AG09319 (cell line): Measurements from ENCODE around the gene FADS1.

ENCODE experiments used
- DNase-seq: peaks from one replicate; pipeline ENCODE4 v3.0.0-alpha.2; 2010; ENCODE audit warnings: low read depth; ENCODE audit errors: extremely low read depth
- TF ChIP-seq, protein P1 (sequence below): IDR thresholded peaks from 2 replicates; pipeline ENCODE4 v1.5.1; 2011; ENCODE audit warnings: low read depth, mild to moderate bottlenecking, inconsistent platforms, low read length, moderate library complexity

FADS1 gene

DNA sequence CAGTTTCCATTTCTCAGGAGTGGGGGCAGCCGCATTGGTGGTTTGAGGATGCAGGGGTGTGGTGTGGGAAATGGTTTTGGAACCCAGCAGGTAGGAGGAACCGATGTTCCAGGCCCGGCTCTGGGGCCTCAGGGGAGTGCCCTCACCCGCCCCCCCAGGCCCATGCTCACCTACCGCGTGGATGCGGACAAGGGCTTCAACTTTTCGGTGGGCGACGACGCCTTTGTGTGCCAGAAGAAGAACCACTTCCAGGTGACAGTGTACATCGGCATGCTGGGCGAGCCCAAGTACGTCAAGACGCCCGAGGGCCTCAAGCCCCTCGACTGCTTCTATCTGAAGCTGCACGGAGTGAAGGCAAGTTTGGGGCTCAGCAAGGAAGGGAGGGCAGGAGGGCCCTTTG lies 43.0 kb downstream of the FADS1 start:
- DNase-seq = no peak
- TF ChIP-seq, protein P1, sequence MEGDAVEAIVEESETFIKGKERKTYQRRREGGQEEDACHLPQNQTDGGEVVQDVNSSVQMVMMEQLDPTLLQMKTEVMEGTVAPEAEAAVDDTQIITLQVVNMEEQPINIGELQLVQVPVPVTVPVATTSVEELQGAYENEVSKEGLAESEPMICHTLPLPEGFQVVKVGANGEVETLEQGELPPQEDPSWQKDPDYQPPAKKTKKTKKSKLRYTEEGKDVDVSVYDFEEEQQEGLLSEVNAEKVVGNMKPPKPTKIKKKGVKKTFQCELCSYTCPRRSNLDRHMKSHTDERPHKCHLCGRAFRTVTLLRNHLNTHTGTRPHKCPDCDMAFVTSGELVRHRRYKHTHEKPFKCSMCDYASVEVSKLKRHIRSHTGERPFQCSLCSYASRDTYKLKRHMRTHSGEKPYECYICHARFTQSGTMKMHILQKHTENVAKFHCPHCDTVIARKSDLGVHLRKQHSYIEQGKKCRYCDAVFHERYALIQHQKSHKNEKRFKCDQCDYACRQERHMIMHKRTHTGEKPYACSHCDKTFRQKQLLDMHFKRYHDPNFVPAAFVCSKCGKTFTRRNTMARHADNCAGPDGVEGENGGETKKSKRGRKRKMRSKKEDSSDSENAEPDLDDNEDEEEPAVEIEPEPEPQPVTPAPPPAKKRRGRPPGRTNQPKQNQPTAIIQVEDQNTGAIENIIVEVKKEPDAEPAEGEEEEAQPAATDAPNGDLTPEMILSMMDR = no peak

DNA sequence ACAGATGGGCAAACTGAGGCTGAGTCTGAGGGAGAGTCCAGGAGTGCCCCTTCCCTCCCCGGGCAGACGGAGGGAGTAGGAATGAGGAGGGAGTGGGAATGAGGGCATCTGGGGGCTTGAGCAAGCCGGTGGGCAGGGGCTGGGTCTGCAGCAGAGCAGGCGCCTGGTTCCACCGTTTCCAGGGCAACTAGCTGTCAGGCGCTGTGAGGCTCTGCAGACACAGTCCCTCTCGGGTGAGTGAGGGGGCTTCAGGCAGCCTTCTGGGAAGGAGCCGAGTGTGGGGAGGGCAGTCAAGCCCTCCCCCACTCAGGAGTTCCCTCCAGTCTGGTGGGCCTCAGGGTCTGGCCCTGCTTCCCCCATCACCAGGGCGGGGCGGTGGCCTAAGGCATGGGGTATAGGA lies 43.4 kb downstream of the FADS1 start:
- TF ChIP-seq, protein P1 = no peak
- no peak for DNase-seq

DNA sequence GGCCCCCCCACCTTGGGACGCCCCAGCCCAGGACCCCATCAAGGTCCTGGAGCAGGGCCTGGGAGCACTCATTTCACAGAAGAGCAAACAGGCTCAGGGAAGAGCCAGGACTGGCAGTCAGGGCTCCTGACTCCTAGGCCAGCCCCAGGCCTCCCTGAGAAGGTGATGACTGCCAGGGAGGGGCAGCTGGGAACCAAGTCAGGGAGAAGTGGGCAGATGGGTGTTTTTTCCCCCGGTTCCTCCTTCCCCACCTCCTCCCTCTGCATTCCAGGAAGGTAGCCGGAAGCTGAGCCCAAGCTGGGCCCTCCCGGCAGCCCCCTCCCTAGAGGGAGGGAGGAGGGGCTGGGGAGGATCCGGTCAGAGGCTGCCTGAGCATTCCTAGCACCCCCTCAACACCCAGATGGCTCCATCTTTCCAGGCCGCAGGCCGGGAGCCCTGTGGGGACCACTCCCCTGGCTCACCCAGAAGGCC lies 44.8 kb downstream of the FADS1 start:
- TF ChIP-seq, protein P1 = no peak

DNA sequence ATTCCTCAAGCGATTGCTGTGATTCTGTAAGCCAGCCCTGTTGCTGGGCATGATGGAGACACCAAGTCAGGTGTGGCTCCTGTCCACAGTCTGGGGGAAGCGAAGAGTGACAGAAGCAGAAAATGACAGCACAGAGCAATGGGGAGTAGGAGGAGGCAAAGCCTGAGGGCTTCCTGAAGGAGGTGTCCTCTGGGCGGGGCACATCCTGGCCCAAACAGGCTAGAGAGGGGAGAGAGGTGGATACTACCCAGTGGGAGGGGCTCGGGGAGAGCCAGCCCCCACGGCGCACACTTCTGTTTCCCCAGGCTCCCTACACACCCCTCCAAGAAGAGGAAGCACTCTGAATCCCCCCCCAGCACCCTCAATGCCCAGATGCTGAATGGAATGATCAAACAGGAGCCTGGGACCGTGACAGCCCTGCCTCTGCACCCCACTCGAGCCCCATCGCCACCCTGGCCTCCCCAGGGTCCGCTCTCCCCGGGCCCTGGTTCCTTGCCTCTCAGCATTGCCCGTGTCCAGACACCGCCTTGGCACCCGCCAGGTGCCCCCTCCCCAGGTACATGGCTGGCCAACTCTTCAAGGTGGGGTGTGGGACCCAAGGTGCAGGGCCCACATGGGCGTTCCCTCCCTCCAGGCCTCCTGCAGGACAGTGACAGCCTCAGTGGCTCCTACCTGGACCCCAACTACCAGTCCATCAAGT lies 45.5 kb downstream of the FADS1 start:
- TF ChIP-seq, protein P1 = no peak
- DNase-seq = no peak

More for the DNA sequence above, 44.8 kb downstream of the FADS1 start:
- no peak for DNase-seq

DNA sequence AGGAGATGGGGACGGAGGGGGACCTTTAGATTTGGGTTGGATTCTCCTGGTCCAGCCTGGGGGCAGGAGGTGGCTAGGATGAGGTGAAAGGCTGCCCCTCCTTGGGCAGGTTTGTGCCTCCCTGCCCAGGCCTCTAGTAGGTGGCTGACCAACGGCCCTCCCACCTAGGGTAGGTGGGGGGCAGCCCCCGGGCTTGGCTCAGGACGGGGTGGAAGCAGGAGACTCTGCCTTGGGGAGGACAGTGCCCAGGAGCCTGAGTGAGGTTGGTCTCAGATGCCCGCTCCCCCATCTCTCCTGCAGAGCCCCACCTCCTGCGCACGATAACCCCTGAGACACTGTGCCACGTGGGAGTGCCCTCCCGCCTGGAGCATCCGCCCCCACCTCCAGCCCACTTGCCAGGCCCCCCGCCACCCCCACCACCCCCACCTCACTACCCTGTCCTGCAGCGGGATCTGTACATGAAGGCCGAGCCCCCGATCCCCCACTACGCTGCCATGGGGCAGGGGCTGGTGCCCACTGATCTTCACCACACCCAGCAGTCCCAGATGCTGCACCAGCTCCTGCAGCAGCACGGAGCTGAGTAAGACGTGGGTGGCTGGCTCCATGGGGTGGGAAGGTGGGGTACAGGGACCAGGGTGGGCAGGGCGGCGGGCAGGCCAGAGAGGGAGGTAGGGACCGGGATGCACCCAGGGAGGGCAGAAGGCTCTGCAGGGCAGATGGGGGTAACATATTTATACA lies 46.7 kb downstream of the FADS1 start:
- TF ChIP-seq, protein P1 = no peak
- DNase-seq = no peak

DNA sequence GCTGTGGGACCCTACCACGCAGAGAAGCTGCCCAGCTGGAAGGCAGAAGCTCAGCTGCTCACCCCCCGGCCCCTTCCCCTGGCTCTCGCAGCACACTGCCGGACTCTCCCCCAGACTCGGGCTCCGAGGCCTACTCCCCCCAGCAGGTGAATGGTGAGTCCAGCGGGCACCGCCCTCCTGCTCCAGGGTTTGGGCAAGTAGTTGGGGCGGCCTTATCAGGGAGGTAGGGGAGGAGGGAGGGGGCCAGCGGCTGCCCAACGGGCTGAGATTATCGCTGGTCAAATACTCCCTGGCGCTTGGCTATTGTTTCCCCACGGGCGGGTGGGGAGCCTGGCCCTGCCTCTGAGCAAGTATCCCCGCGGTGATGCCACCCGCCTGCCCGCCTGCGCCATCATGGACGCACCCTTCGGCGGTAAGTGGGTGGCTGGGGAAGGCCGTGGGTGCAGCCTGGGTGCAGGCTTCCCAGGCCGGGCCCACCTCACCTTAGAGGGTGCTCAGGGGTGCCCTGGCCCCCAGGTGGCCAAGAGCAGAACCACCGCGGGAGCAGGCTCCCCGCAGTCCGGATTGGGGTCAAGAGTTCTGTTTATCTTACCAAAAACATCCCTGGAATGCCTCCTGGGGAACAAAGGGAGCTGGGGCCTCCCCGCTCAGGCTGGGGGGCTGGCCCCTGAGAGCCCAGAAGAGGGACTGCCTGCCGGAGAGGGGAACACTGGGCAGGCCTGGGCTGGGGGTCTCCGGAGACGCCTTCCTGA lies 47.5 kb downstream of the FADS1 start:
- TF ChIP-seq, protein P1 = no peak; the same call in 1 of the 2 replicates
- no peak for DNase-seq
